ENCODE measurements around the gene UTP3. TPM values are rescaled to one million over a fixed set of nuclear protein-coding genes. Genes with fewer than 3 reads are reported as not detected.

Gene UTP3
- total and polyA plus RNA-seq, 2 donors (not counting 1 experiment from before 2014, with no cell fraction given): 17.8 to 20.4 TPM

DNA sequence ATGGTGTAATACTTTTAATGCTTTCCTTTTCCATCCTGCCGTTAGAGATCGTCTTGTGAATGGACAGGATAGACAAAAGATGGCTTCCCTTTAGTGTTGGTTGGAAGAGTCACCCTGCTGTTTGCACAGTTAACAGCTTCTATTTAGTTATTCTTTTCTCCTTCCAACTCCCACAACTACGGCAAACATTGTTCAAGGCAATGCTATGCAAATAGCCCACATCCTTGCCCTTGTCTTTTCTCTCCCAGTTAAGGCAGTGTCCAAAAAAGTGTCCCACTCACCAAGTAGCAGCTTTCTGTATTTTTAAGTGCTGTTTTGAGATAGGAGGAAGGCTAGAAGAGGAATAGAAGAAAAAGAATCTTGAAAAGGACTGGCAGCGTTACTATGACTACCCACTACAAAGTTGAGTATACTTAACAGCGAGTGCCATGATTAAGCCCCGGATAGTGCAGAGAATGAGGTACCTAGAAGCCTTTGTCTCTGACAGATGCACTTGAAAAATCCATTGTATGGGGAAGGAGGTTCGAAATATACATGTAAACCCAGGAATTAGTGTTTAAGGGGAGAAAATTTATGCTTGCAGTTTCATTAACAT lies 21.4 kb downstream of the UTP3 start:
- Histone ChIP-seq H3K4me3 (replicated peaks in 1 of 4; ENCODE audit: control extremely low read depth in 1 of 4, insufficient read depth in 1 of 4, low read depth in 3 of 4, low read length in 4 of 4) (no peak overlapping the region), H3K9ac (ENCODE audit: insufficient read depth, low read length) (no peak overlapping the region), H3K27ac (ENCODE audit: insufficient read depth, low read length) (no peak overlapping the region), H3K27me3 (ENCODE audit: control insufficient read depth, insufficient read depth, low read length) (no peaks in the 10 kb centered on the region), H2AFZ (ENCODE audit: low read length) (no peak overlapping the region), H3K4me1 (ENCODE audit: control insufficient read depth, extremely low read depth, insufficient read depth, low read length) (peaks cover 4% of the 10 kb centered on the region), H3K79me2 (ENCODE audit: control insufficient read depth, insufficient read depth, low read length) (peaks cover 45% of the 10 kb centered on the region), H4K20me1 (ENCODE audit: control insufficient read depth, extremely low read depth, insufficient read depth, low read length) (no peaks in the 10 kb centered on the region), H3K36me3 (ENCODE audit: control insufficient read depth, insufficient read depth, low read length) (no peaks in the 10 kb centered on the region), H3K4me2 (ENCODE audit: extremely low read depth, insufficient read depth, low read length) (no peak overlapping the region), H3K9me3 (ENCODE audit: control insufficient read depth, insufficient read depth, low read depth, low read length) (no peaks in the 10 kb centered on the region)
- no peak for TF ChIP-seq EZH2 (IDR thresholded peaks at IDR 0.05; ENCODE audit: low read length, missing control alignments)
- TF ChIP-seq, protein P1, sequence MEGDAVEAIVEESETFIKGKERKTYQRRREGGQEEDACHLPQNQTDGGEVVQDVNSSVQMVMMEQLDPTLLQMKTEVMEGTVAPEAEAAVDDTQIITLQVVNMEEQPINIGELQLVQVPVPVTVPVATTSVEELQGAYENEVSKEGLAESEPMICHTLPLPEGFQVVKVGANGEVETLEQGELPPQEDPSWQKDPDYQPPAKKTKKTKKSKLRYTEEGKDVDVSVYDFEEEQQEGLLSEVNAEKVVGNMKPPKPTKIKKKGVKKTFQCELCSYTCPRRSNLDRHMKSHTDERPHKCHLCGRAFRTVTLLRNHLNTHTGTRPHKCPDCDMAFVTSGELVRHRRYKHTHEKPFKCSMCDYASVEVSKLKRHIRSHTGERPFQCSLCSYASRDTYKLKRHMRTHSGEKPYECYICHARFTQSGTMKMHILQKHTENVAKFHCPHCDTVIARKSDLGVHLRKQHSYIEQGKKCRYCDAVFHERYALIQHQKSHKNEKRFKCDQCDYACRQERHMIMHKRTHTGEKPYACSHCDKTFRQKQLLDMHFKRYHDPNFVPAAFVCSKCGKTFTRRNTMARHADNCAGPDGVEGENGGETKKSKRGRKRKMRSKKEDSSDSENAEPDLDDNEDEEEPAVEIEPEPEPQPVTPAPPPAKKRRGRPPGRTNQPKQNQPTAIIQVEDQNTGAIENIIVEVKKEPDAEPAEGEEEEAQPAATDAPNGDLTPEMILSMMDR (conservative IDR thresholded peaks at IDR 0.05 in 1 of 2, IDR thresholded peaks at IDR 0.05 in 1 of 2; ENCODE audit: low read depth in 1 of 2, low read length in 2 of 2): no peak
- peak in 1 of 2 donors; percentile 68 for DNase-seq (ENCODE audit: low read depth in 2 of 2)

DNA sequence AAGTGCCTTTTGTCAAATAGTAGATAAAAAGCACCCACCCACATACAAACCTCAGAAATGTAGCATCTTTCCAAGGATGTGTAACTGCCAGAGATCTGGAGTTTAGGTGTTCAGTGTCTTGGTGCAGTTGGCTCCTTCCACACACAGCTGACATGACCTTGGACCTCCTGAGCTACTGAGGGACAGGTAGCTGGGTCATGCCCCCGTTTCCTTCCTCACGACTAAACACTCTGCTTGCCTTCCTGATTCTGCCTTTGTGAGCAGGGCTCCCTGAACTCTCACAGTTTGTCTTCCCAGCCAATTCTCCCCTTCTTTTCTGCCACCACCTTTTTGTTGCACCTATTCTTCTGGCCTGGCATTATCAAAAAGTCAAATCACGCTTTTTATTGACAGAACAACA lies 23.3 kb downstream of the UTP3 start:
- H3K4me3 ChIP-seq (replicated peaks in 1 of 4; ENCODE audit: control extremely low read depth in 1 of 4, insufficient read depth in 1 of 4, low read depth in 3 of 4, low read length in 4 of 4): no peak overlapping the region
- H3K9me3 ChIP-seq (ENCODE audit: control insufficient read depth, insufficient read depth, low read depth, low read length): no peaks in the 10 kb centered on the region
- DNase-seq (ENCODE audit: low read depth in 2 of 2): no peak
- H3K9ac ChIP-seq (ENCODE audit: insufficient read depth, low read length): no peak overlapping the region
- no peak overlapping the region for H2AFZ ChIP-seq (ENCODE audit: low read length)
- H3K79me2 ChIP-seq (ENCODE audit: control insufficient read depth, insufficient read depth, low read length): peaks cover 41% of the 10 kb centered on the region
- H3K27me3 ChIP-seq (ENCODE audit: control insufficient read depth, insufficient read depth, low read length): no peaks in the 10 kb centered on the region
- TF ChIP-seq EZH2 (IDR thresholded peaks at IDR 0.05; ENCODE audit: low read length, missing control alignments): no peak
- TF ChIP-seq, protein P1 (conservative IDR thresholded peaks at IDR 0.05 in 1 of 2, IDR thresholded peaks at IDR 0.05 in 1 of 2; ENCODE audit: low read depth in 1 of 2, low read length in 2 of 2): no peak
- peaks cover 2% of the 10 kb centered on the region for H3K4me1 ChIP-seq (ENCODE audit: control insufficient read depth, extremely low read depth, insufficient read depth, low read length)
- no peak overlapping the region for H3K4me2 ChIP-seq (ENCODE audit: extremely low read depth, insufficient read depth, low read length)
- H4K20me1 ChIP-seq (ENCODE audit: control insufficient read depth, extremely low read depth, insufficient read depth, low read length): no peaks in the 10 kb centered on the region
- no peaks in the 10 kb centered on the region for H3K36me3 ChIP-seq (ENCODE audit: control insufficient read depth, insufficient read depth, low read length)
- no peak overlapping the region for H3K27ac ChIP-seq (ENCODE audit: insufficient read depth, low read length)

DNA sequence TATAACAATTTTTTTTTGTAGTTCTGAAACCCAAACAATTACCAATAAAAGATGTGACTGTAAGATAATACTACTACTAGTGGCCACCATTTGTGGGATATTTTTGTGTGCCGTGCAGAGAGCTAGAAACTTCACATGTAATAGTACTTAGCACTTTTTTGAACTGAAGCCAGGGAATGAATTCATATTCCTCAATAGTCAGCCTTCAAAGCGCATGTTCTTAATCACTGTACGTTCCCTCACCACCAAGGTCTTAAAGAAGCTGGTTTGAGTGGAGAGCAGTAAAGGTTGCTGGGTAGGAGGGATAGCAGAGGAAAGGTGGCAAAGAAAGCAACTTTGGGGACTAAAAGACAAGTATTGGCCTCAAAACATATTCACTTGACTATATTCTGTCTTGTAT lies 23.8 kb downstream of the UTP3 start:
- Histone ChIP-seq H3K9ac (ENCODE audit: insufficient read depth, low read length) (no peak overlapping the region), H3K4me3 (replicated peaks in 1 of 4; ENCODE audit: control extremely low read depth in 1 of 4, insufficient read depth in 1 of 4, low read depth in 3 of 4, low read length in 4 of 4) (no peak overlapping the region), H2AFZ (ENCODE audit: low read length) (no peak overlapping the region), H3K4me1 (ENCODE audit: control insufficient read depth, extremely low read depth, insufficient read depth, low read length) (peaks cover 2% of the 10 kb centered on the region), H3K36me3 (ENCODE audit: control insufficient read depth, insufficient read depth, low read length) (no peaks in the 10 kb centered on the region), H4K20me1 (ENCODE audit: control insufficient read depth, extremely low read depth, insufficient read depth, low read length) (no peaks in the 10 kb centered on the region), H3K79me2 (ENCODE audit: control insufficient read depth, insufficient read depth, low read length) (peaks cover 35% of the 10 kb centered on the region), H3K4me2 (ENCODE audit: extremely low read depth, insufficient read depth, low read length) (no peak overlapping the region), H3K27me3 (ENCODE audit: control insufficient read depth, insufficient read depth, low read length) (no peaks in the 10 kb centered on the region), H3K9me3 (ENCODE audit: control insufficient read depth, insufficient read depth, low read depth, low read length) (no peaks in the 10 kb centered on the region), H3K27ac (ENCODE audit: insufficient read depth, low read length) (no peak overlapping the region)
- peak in 1 of 2 donors; percentile 39 for DNase-seq (ENCODE audit: low read depth in 2 of 2)
- TF ChIP-seq, protein P1 (conservative IDR thresholded peaks at IDR 0.05 in 1 of 2, IDR thresholded peaks at IDR 0.05 in 1 of 2; ENCODE audit: low read depth in 1 of 2, low read length in 2 of 2): no peak
- TF ChIP-seq EZH2 (IDR thresholded peaks at IDR 0.05; ENCODE audit: low read length, missing control alignments): no peak
